HG02885 (cell line): Measurements from ENCODE around the gene ANKS3.

ENCODE experiments used
- ATAC-seq: cut with Tn5 transposase; IDR thresholded peaks from one replicate; pipeline ENCODE4 v1.9.1; 2021; ENCODE audit warnings: mild to moderate bottlenecking; ENCODE audit not compliant: unreplicated experiment, poor library complexity

ANKS3 gene

GRCh38 chr16:4654964-4655590 lies 79.0 kb downstream of the ANKS3 start:
- ATAC-seq = no peak

- ATAC-seq = no peak
Measured at GRCh38 chr16:4654011-4654963, 79.8 kb downstream of the ANKS3 start.

GRCh38 chr16:4652561-4652960 lies 81.5 kb downstream of the ANKS3 start:
- ATAC-seq = no peak

GRCh38 chr16:4651827-4652226 lies 82.2 kb downstream of the ANKS3 start:
- no peak for ATAC-seq

GRCh38 chr16:4650443-4651074 lies 83.5 kb downstream of the ANKS3 start:
- ATAC-seq = peak; percentile 43

- ATAC-seq = no peak
Measured at GRCh38 chr16:4649744-4650442, 84.2 kb downstream of the ANKS3 start.

GRCh38 chr16:4648917-4649316 lies 85.2 kb downstream of the ANKS3 start:
- ATAC-seq = no peak

- ATAC-seq = no peak
Measured at GRCh38 chr16:4647644-4647980, 86.5 kb downstream of the ANKS3 start.

GRCh38 chr16:4646773-4647643 lies 87.1 kb downstream of the ANKS3 start:
- no peak for ATAC-seq
